IMR-90 (cell line): ENCODE results near the gene SV2C. TPM values are rescaled to one million over a fixed set of nuclear protein-coding genes. Genes with fewer than 3 reads are reported as not detected.

Experiments used
- ATAC-seq: fragments of 200-7000 bp; cut with Tn5 transposase; 2 replicates; pipeline ENCODE4 v1.9.1; 2020; ENCODE audit warnings: low read depth, mild to moderate bottlenecking, moderate library complexity
- BruUV-seq: library from RNA; stranded (reverse); fragments of 400-500 nt; replicated peaks from 2 replicates; lab custom pipeline; 2021; lab: Mats Ljungman, UMichigan
- CTCF ChIA-PET: fragments of 300-600 bp; formaldehyde crosslinking; extraction: SDS; loops from one replicate; lab custom pipeline; 2021; ENCODE audit warnings: antibody characterized with exemption; lab: Yijun Ruan, JAX
- POLR2A ChIA-PET: fragments of 300-600 bp; sonication (Branson Sonifier 250); formaldehyde crosslinking; loops from one replicate; lab custom pipeline; 2022; ENCODE audit warnings: antibody characterized with exemption; ENCODE audit not compliant: unreplicated experiment; lab: Charles Lee
- DNase-seq: peaks from one replicate; pipeline ENCODE4 v3.0.0; 2013
- H2AFZ ChIP-seq: replicated peaks from 2 replicates; pipeline ENCODE3; 2013; ENCODE audit warnings: low read length, mild to moderate bottlenecking; ENCODE audit not compliant: poor library complexity
- H2AK5ac ChIP-seq: 2 replicates; pipeline ENCODE4 v1.6.1; 2013; ENCODE audit warnings: low read depth, low read length, inconsistent platforms
- H2AK9ac ChIP-seq: replicated peaks from 2 replicates; pipeline ENCODE3; 2013; ENCODE audit warnings: mild to moderate bottlenecking, low read depth, low read length, moderate library complexity; ENCODE audit not compliant: poor library complexity
- H2BK120ac ChIP-seq: 2 replicates; pipeline ENCODE4 v1.6.1; 2013; ENCODE audit warnings: low read depth, low read length, inconsistent platforms
- H2BK15ac ChIP-seq: 3 replicates; pipeline ENCODE4 v1.6.1; 2013; ENCODE audit warnings: low read depth, low read length, inconsistent platforms
- H2BK20ac ChIP-seq: 2 replicates; pipeline ENCODE4 v1.6.1; 2013; ENCODE audit warnings: low read depth, mild to moderate bottlenecking, inconsistent platforms, low read length, moderate library complexity
- H2BK5ac ChIP-seq: 2 replicates; pipeline ENCODE4 v1.6.1; 2013; ENCODE audit warnings: mild to moderate bottlenecking, low read depth, low read length, inconsistent platforms; ENCODE audit not compliant: poor library complexity, severe bottlenecking
- H3K14ac ChIP-seq: replicated peaks from 2 replicates; pipeline ENCODE4 v1.6.1; 2013; ENCODE audit warnings: low read depth, low read length, inconsistent platforms
- H3K18ac ChIP-seq: 2 replicates; pipeline ENCODE4 v1.6.1; 2013; ENCODE audit warnings: low read depth, low read length, control low read depth
- H3K23ac ChIP-seq: 2 replicates; pipeline ENCODE4 v1.6.1; 2013; ENCODE audit warnings: low read depth, low read length, inconsistent platforms
- H3K27ac ChIP-seq: 2 replicates; pipeline ENCODE4 v1.5.1; 2013; ENCODE audit warnings: mild to moderate bottlenecking, control low read depth, low read length; ENCODE audit not compliant: insufficient read depth
- H3K27me3 ChIP-seq: 2 replicates; pipeline ENCODE4 v1.6.1; 2013; ENCODE audit warnings: low read length; ENCODE audit not compliant: control insufficient read depth, insufficient read depth
- H3K36me3 ChIP-seq: 2 replicates; pipeline ENCODE4 v1.6.1; 2013; ENCODE audit warnings: low read length, mixed read lengths; ENCODE audit not compliant: control insufficient read depth, insufficient read depth
- H3K4ac ChIP-seq: 2 replicates; pipeline ENCODE4 v1.6.1; 2013; ENCODE audit warnings: low read depth, low read length, inconsistent platforms
- H3K4me1 ChIP-seq: 2 replicates; pipeline ENCODE4 v1.6.1; 2013; ENCODE audit warnings: low read length, mixed read lengths; ENCODE audit not compliant: control insufficient read depth, insufficient read depth
- H3K4me2 ChIP-seq: 2 replicates; pipeline ENCODE4 v1.6.1; 2013; ENCODE audit warnings: low read depth, mild to moderate bottlenecking, control low read depth, low read length, moderate library complexity
- H3K4me3 ChIP-seq: 2 replicates; pipeline ENCODE4 v1.5.1; 2013; ENCODE audit warnings: low read depth, mild to moderate bottlenecking, control low read depth, low read length, moderate library complexity; ENCODE audit not compliant: insufficient read depth
- H3K56ac ChIP-seq: 2 replicates; pipeline ENCODE4 v1.6.1; 2013; ENCODE audit warnings: low read length, inconsistent platforms; ENCODE audit not compliant: insufficient read depth; ENCODE audit errors: extremely low read depth
- H3K79me1 ChIP-seq, 2 experiments: 2 replicates each; pipeline ENCODE4 v1.6.1; 2013; ENCODE audit warnings: low read length in 2 of 2, inconsistent platforms in 1 of 2, low read depth in 1 of 2
- H3K9ac ChIP-seq: 2 replicates; pipeline ENCODE4 v1.6.1; 2013; ENCODE audit warnings: low read depth, low read length, control low read depth
- H3K9me1 ChIP-seq: 2 replicates; pipeline ENCODE4 v1.6.1; 2013; ENCODE audit warnings: low read length, inconsistent platforms; ENCODE audit not compliant: insufficient read depth
- H3K9me3 ChIP-seq: 2 replicates; pipeline ENCODE4 v1.6.1; 2013; ENCODE audit warnings: low read length; ENCODE audit not compliant: control insufficient read depth, insufficient read depth
- H4K20me1 ChIP-seq: 2 replicates; pipeline ENCODE4 v1.6.1; 2013; ENCODE audit warnings: low read length, inconsistent platforms; ENCODE audit not compliant: insufficient read depth
- H4K5ac ChIP-seq: 2 replicates; pipeline ENCODE4 v1.6.1; 2013; ENCODE audit warnings: mild to moderate bottlenecking, low read depth, low read length, control low read depth
- H4K8ac ChIP-seq, 2 experiments: 2 replicates each; pipeline ENCODE4 v1.6.1; 2013; ENCODE audit warnings: low read depth in 2 of 2, low read length in 2 of 2, control low read depth in 1 of 2, inconsistent platforms in 1 of 2
- H4K91ac ChIP-seq: 2 replicates; pipeline ENCODE4 v1.6.1; 2013; ENCODE audit warnings: low read depth, low read length, inconsistent platforms; ENCODE audit not compliant: insufficient read depth
- CHD1 ChIP-seq: IDR thresholded peaks from 2 replicates; pipeline ENCODE4 v1.6.1; 2012; ENCODE audit warnings: low read depth, low read length, improper control_type of control experiment
- WGBS, 2 experiments: methylation state at CpG; one replicate each; pipeline versions ENCODE4 v1.1.5 to v1.1.7; 2013; ENCODE audit warnings: missing lambda C conversion rate in 2 of 2; ENCODE audit not compliant: insufficient read length in 1 of 2; ENCODE audit errors: extremely low coverage in 2 of 2; 5-methylcytosine and 5-hydroxymethylcytosine counted together
- dilution Hi-C: fragments of 300-500 bp; cut with HindIII; formaldehyde crosslinking; loops from one replicate; pipeline ENCODE4 v1.14.3; 2018; ENCODE audit warnings: low sequenced_read_pairs; ENCODE audit not compliant: unreplicated experiment
- in situ Hi-C: fragments of 300-500 bp; cut with MboI; formaldehyde crosslinking; loops from 3 replicates; pipeline ENCODE4 v1.14.3; 2019; ENCODE audit warnings: low sequenced_read_pairs, inconsistent platforms, mixed read lengths
- intact Hi-C: fragments of 100-400 bp; cut with micrococcal nuclease; formaldehyde crosslinking; loops from 2 replicates; pipeline ENCODE4 v1.10.0; 2022
- polyA plus RNA-seq, 3 experiments: library from polyadenylated mRNA; depleted of rRNA; stranded (reverse); fragments of >200 nt; gene quantifications; 2 replicates each; pipeline ENCODE4 v1.2.3, GENCODE V29; 2012; ENCODE audit warnings: low replicate concordance in 1 of 3
- total RNA-seq: library from RNA; depleted of rRNA; stranded (reverse); fragments of >200 nt; gene quantifications from 2 replicates; pipeline ENCODE4 v1.2.3, GENCODE V29; 2012

The SV2C gene
- total and polyA plus RNA-seq, 2 of the 4 experiments (the other 2 are of a cell fraction) = not detected

GRCh38 chr5:76332611-76333205 is 249.5 kb downstream of the SV2C start:
- in situ Hi-C loops (no loop called here), dilution Hi-C loops (no loop called here), intact Hi-C loops (no loop called here)
- H4K20me1 ChIP-seq = no peaks in the 10 kb centered on the region
- no peak overlapping the region for H3K4ac ChIP-seq
- no peak overlapping the region for H3K56ac ChIP-seq
- H2BK120ac ChIP-seq = no peak overlapping the region
- H2AK9ac ChIP-seq = no peak overlapping the region
- no peak overlapping the region for H3K14ac ChIP-seq
- no peak overlapping the region for H3K4me2 ChIP-seq
- H2BK5ac ChIP-seq = no peak overlapping the region
- H3K9me3 ChIP-seq = no peaks in the 10 kb centered on the region
- H3K9ac ChIP-seq = no peak overlapping the region
- H4K91ac ChIP-seq = no peak overlapping the region
- no peak overlapping the region for H2BK15ac ChIP-seq
- no TSS peak for BruUV-seq
- no peak overlapping the region for H3K4me3 ChIP-seq
- CTCF ChIA-PET = interaction anchor here (1.6 kb wide), 1 partner anchor 13 kb away, joined by 4 read pairs; no protein-coding TSS in a partner anchor
- no peak overlapping the region for H3K27ac ChIP-seq
- H3K9me1 ChIP-seq = no peaks in the 10 kb centered on the region
- POLR2A ChIA-PET = no interaction called here
- H3K4me1 ChIP-seq = no peaks in the 10 kb centered on the region
- no peak overlapping the region for H2AFZ ChIP-seq
- no peak for TF ChIP-seq CHD1
- no peak overlapping the region for H2AK5ac ChIP-seq
- no CpG with 5 or more reads among the region's 2 CpGs for WGBS, 2 experiments
- DNase-seq = no peak
- no peaks in the 10 kb centered on the region for H3K79me1 ChIP-seq
- no peak overlapping the region for H3K18ac ChIP-seq
- no peaks in the 10 kb centered on the region for H3K36me3 ChIP-seq
- no peak overlapping the region for H2BK20ac ChIP-seq
- peaks cover 9% of the 10 kb centered on the region for H3K27me3 ChIP-seq
- ATAC-seq = no peak
- H4K5ac ChIP-seq = no peak overlapping the region
- H4K8ac ChIP-seq = no peak overlapping the region
- no peak overlapping the region for H3K23ac ChIP-seq
